SW480 (cell line): ENCODE measurements around the gene WNT9A.
"Not testable (repeated sequence)": the region's sequence is repeated elsewhere in the genome, so short reads cannot be mapped to it uniquely, and the experiment has no call there.

Source experiments
- DNase-seq: peaks from one replicate; pipeline ENCODE4 v3.0.0-alpha.2; 2016; ENCODE audit warnings: low spot score

The WNT9A gene

GRCh38 chr1:227947676-227948492 lies at the start of gene WNT9A:
WNT9A (minus strand) TSS chr1:227947932; CDS start chr1:227947887, 45 bp downstream.
- DNase-seq = peak; percentile 52

GRCh38 chr1:227996187-227996950 lies 48.6 kb upstream of the WNT9A start:
- DNase-seq = no peak

- DNase-seq = no peak
These were observed 47.0 kb upstream of the WNT9A start for GRCh38 chr1:227994632-227995300.

- no peak for DNase-seq
These were observed 39.4 kb upstream of the WNT9A start for GRCh38 chr1:227987181-227987580.

GRCh38 chr1:227975583-227976283 lies 28.0 kb upstream of the WNT9A start:
- not testable (repeated sequence) for DNase-seq

GRCh38 chr1:227973724-227974288 lies 26.1 kb upstream of the WNT9A start:
- not testable (repeated sequence) for DNase-seq

- not testable (repeated sequence) for DNase-seq
These were observed 25.2 kb upstream of the WNT9A start for GRCh38 chr1:227972843-227973374.

GRCh38 chr1:227972283-227972679 lies 24.5 kb upstream of the WNT9A start:
- not testable (repeated sequence) for DNase-seq

- DNase-seq = not testable (repeated sequence)
These were observed 24.0 kb upstream of the WNT9A start for GRCh38 chr1:227971643-227972282.

- DNase-seq = not testable (repeated sequence)
These were observed 23.5 kb upstream of the WNT9A start for GRCh38 chr1:227971216-227971615.

GRCh38 chr1:227970076-227970995 lies 22.6 kb upstream of the WNT9A start:
- not testable (repeated sequence) for DNase-seq

- not testable (repeated sequence) for DNase-seq
These were observed 20.1 kb upstream of the WNT9A start for GRCh38 chr1:227967815-227968214.

GRCh38 chr1:227966733-227967132 lies 19.0 kb upstream of the WNT9A start:
- DNase-seq = not testable (repeated sequence)

- DNase-seq = no peak
These were observed 14.1 kb upstream of the WNT9A start for GRCh38 chr1:227961651-227962466.

GRCh38 chr1:227959325-227959860 lies 11.7 kb upstream of the WNT9A start:
- no peak for DNase-seq

GRCh38 chr1:227958617-227959324 lies 11.0 kb upstream of the WNT9A start:
- DNase-seq = no peak

GRCh38 chr1:227955808-227956207 lies 8.1 kb upstream of the WNT9A start:
- no peak for DNase-seq
